Lung microvascular endothelial cell (primary cell): ENCODE results near the gene SLC10A4. TPM values are rescaled to one million over a fixed set of nuclear protein-coding genes. Genes with fewer than 3 reads are reported as not detected.

Experiments
- total RNA-seq: library from RNA; depleted of rRNA; stranded (reverse); fragments of >200 nt; gene quantifications from 2 replicates; pipeline ENCODE4 v1.2.1, GENCODE V29; 2014

The SLC10A4 gene
- total RNA-seq, 1 donor from 2014 or later, result 0.20 TPM

Other genes starting within 250 kb of the SLC10A4 start
- 0.22 and 1.8 TPM in 2 replicates for gene TEC, start 213.5 kb upstream of the SLC10A4 start, total RNA-seq
- 16.8 and 18.5 TPM in 2 replicates for gene SLAIN2, start 141.8 kb upstream of the SLC10A4 start, total RNA-seq
- not detected in 2 replicates for gene ZAR1, start 6.9 kb downstream of the SLC10A4 start, total RNA-seq